Measurements from ENCODE around the gene CYBC1.
A peak's percentile ranks its signal among the peaks of the same experiment; 100 is the strongest.

Gene CYBC1

DNA sequence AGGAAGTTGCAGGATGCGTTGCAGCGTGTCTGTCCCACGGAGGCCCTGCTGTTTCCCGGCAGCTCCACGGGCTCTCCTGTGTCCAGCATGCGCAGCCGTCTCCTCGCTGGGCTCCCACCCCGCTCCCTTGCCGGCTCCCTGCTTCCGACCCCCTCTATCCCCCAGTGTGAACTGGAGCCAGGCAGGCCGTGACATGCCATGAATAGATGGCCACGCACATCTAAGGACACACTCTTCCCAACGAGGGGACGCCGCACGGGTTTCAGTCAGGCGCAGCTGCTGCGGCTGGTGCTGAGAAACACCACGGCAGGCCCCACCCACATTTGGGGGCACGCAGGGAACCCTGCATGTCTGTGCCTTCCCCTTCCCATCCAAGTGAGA is 41.6 kb downstream of the CYBC1 start:
- no peak for DNase-seq (ENCODE audit: low read depth in 2 of 2)

DNA sequence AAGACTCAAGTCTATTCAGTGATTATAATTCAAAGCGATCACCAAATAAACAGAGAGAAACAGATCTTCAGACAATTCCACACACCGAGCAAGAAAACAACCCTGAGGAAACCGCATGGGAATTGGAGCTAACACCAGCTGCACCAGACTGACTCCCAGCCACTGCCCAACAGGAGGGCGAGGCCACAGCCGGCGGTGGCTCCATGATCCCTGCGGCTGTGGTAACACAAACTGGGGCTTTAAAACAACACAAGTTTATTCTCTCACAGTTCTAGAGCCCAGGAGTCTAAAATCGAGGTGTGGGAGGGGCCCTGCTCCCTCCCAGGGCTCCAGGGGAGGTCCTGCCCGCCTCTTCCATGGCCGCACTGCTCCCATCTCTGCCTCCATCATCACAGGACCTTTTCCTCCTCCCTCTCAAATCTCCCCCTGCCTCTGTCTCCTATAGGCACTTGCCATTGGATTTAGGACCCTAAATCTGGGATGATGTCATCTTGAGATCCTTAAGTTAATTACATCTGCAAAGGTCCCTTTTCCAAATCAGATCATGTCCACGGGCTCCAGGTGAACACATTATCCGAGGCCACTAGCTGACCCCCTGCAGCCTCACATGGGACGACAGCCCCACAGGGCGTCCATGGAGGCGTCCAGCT is 42.1 kb downstream of the CYBC1 start:
- DNase-seq (ENCODE audit: low read depth in 2 of 2), result no peak

DNA sequence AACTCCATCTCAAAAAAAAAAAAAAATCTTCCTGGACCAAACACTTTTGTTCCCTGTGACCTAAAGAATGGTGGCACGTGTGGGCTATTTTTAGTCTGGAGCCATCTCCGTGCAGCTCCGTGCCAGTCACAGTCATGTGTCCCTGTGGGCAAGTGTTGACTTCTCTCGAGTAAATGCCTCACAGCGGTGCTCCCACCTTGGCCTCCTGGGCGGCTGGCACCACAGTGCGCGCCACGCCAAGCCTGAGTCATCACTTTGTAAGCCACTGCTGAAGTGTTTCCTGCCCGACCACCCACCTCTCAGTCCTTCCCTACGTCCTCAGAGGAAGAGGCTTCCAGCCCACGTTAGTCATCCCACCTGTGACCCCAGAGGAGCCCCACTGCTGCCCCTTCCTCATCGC is 43.3 kb downstream of the CYBC1 start:
- no peak for DNase-seq (ENCODE audit: low read depth in 2 of 2)

DNA sequence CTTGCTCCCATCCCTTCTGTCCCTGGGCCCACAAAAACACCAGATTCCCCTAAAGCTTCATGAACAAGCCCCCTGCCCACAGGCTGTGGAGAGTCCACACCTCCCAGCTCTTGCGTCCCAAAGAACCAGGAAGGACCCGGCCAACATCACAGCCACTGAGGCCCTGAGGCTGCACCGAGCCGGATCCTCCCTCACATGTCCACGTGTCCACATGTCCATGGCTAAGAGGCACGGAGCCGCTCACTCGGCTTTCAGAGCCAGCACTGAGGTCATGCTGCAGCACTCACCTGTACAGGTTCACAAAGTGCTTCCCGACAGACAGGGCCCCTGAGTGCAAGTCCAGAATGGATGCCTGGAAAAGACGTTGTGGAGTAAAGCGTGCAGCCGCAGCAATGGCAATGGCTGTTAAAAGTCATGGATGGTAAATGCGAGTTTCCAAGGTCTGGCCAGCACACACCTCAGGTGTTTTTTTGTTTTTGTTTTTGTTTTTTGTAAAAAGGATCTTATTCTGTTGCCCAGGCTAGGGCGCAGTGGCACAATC is 44.4 kb downstream of the CYBC1 start:
- DNase-seq (ENCODE audit: low read depth in 2 of 2), result no peak

DNA sequence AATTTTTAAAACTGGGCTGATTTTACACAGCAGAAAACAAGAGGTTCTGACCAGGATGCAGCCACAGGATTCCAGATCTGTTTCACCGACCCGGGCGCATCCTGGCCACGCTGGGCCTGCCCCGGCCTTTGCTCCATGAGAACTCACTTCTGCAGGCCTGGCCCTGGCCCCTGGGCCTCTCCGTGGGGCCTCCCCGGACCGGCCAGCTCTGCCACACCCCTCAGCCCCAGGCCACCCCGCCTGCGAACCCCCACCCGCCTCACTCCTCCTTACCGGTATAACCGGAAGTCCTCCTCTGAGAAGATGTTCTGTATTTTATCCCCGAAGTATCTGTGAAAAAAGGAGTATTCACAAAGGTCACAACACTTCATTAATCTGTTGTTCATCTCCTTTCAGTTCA is 45.5 kb downstream of the CYBC1 start:
- DNase-seq (ENCODE audit: low read depth in 2 of 2), result no peak

DNA sequence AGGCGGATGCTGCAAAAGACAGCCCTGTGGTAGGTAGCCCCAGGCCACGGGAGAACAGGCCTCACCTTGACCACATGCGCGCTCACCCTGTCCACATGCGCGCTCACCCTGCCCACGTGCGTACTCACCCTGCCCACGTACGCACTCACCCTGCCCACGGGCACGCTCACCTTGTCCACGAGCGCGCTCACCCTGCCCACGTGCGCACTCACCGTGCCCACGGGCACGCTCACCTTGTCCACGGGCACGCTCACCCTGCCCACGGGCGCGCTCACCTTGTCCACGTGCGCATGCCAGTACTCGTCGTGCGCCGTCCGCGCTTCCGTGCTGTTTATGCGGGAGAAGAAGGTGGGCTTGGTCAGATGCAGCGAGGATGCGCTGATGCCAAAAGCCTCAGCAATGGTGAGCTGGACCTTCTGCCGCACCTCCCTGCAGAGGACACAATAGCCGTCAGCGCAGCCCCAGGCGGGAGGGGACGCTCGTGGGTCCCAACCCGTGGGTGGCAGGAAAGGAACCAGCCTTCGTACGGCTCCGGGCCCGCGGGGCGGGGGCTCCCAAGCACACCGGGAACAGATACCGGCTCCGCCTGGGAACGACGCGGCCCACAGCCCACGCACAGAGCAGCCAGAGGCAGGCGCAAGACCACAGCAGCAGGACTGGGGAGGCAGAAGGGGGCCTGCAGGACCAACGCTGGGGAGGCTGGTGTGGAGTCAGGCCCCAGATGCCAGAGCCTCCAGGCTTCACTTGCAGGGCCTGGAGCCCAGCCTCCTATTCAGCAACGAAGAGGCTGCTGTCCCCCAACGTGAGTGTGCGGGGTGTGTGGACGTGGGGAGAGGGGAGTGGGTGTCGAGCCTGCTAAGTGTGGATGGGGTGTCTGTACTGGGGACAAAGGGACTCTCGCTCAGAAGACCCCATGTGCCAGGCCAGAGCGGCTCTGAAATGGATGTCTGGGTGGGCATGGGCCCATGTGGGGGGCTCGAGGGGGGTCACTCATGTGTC is 46.6 kb downstream of the CYBC1 start:
- no peak for DNase-seq (ENCODE audit: low read depth in 2 of 2)

DNA sequence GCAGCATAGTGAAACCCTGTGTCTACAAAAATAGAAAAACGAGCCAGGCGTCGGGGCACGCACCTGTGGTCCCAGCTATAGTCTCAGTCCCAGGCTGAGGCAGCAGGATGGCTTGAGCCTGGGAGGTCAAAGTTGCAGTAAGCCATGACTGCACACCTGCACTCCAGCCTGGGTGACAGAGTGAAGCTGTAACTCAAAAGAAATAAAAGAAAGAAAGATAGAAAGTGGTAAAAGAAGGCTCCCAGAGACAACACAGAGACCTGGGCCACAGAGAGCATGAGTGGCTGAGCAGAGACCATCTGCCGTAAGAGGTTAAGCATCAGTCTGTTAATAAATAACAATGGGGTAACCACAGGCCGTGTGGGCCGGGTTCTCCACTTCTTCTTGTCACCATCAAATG is 47.7 kb downstream of the CYBC1 start:
- DNase-seq (ENCODE audit: low read depth in 2 of 2), result no peak

DNA sequence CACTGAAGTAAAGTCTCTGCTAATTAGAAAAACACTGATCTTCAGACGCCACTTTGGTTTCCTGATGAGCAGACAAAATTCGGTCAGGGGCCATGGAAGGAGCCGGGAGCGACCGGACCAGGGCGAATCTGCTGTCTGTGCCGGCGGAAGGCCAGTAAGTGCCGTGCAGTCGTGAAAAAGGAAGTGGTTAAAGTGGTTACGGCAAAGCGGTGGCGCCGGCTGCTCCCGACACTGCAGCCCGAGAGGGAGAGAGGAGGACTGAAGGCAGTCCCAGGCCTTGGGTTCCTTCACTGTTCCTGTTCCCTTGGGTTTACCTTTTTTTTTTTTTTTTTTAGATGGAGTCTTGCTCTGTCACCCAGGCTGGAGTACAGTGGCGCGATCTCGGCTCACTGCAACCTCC is 49.7 kb downstream of the CYBC1 start:
- peak; percentile 25 to 41 for DNase-seq (ENCODE audit: low read depth in 2 of 2)

DNA sequence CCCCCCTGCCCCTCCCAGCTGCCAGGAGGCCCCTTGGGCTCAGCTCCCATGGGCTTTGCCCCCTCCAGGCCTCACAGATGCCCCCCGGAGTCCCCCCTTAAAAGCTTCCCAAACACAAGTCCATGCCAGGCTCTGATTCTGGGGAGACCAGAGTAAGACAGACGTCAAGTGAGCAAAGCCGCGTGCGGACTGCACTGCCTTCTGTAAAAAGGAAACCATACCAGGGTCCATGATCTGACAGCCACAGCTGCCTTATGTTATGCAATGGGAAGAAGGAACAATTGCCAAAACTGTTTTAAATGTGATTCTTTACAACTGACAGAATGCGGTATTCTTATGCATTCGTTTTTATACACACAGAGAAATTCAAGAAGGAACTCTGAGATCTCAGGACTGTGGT is 50.3 kb downstream of the CYBC1 start:
- no peak for DNase-seq (ENCODE audit: low read depth in 2 of 2)

DNA sequence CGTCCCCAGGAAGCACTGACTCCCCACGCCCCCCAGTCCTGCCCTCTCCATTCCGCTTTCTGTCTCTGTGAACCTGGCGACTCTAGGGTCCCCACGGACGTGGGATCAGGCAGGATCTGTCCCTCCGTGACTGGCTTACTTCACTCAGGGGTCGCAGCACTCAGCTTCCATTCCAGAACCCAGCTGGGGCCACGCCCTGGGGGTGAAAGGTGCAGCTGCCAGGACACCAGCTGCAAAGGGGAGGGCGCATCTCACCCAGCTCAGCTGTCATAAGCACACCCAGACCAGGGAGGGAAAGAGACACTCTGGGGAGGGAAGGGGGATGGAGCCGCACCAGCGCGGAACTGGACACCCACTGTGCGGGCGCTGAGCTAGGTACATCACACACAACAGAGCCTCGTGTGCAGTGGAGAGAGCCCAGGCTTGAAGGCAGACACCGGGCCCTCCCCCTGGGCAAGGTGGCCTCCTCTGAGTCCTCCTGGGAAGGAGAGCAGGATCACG is 50.9 kb downstream of the CYBC1 start:
- DNase-seq (ENCODE audit: low read depth in 2 of 2), result no peak

DNA sequence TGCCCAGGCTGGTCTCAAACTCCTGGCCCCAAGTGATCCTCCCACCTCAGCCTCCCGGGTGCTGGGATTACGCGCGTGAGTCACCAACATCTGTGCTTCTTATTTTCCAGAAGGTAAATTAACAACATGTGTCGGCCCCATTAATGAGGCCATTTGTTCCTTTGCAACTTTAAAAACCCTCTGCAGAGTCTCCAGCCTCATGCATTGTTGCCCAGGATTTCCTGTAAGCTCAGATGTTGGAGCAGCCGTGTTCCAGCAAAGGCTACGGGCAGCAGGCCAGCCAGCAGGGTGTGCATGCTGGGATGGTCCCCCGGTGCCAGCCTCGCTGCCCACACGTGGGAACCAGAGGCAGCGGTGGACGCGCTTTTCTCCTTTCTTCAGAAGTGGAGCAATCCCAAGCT is 51.5 kb downstream of the CYBC1 start:
- no peak for DNase-seq (ENCODE audit: low read depth in 2 of 2)

DNA sequence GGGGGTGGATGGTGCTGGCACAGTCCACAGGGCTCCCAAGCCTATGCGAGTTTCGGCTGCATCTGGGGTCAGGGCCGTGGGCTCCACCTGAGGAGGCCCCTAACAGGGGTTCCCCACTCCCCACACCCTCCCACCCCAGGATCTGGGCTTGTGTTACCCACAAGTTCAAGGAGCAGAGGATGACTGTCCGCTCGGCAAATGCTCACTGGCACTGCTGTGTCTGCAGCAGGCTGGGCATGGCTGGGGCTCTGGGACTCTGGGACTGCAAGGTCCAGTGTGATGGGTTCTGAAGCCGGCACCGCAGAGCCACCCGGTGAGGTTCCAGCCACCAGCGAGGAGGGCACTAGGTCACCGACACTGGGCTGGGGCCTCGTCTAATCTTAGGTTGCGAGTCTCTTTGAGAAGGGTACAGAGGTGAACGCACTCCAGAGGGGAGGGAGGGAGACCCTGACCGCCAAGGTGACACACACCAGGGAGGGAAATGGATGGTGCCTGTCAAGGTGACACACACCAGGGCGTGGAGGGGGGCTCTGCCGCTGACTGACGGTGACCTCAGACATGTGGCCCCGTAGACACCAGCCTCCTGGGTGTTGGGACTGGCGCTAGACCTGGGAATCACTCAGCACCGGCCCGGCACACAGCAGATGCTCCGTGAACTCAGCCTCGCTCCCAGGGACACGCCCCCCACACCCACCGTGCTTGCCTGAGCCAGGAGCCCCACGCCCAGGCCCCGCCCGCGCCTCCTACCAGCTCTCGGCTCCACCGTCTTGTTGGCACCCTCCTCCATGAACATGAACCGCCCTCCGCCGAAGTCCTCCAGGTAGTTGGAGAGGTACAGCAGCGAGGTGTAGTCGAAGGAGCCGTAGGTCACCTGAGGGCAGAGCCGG is 52.9 kb downstream of the CYBC1 start:
- no peak for DNase-seq (ENCODE audit: low read depth in 2 of 2)

DNA sequence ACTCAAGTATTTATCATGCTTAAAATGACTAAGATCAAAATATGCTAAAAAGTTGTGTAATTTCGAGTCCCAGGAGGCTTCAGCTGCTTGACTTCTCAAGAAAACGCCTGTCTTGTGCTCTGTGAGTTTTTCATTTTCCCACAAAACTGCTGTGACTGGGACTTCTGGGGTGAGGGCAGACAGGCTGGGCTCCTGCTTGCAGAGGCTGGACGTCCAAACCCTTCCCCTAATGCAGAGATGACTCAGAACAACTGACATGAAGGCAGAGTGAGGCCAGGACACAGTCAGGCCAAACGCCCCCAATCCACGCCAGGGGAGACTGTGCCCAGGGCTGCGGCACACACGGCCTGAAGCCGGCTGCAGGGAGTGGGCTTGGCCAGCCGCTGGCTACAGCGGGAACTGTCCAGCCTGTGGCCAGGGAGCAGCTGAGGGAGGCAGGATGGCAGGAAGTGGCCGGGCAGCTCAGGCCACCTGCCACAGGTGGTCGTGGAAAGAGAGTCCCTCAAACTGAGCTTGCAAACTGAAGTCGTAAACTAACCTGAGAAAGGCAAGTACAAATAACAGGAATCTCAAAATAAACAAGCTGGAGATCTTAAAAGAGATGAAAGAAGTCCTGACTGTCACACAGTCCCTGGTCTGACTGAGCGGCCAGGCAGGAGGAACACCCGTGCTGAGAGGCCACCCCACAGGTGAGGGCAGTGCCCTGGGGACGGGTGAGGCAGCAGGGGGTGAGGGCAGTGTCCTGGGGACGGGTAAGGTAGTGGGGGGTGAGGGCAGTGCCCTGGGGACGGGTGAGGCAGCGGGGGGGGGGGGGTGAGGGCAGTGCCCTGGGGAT is 53.7 kb downstream of the CYBC1 start:
- no peak for DNase-seq (ENCODE audit: low read depth in 2 of 2)

DNA sequence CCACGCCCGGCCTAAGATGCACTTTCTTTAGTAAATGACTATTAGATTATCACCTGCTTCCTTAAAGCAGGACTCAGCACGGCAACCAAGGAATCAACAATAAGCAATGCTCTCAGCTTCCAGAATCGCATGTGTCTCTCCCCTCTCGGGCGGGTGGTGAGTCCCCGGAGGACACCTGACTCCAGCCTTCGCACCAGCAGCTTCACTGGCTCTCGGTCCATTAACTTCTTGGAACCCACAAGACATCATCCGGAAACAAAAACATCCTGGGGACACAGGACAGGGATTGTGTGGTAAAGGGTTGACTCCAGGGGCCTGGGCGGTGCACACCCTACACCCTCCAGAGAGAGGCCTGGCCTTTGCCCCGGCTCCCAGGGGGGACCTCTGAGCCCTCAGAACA is 56.3 kb downstream of the CYBC1 start:
- DNase-seq (ENCODE audit: low read depth in 2 of 2), result no peak

DNA sequence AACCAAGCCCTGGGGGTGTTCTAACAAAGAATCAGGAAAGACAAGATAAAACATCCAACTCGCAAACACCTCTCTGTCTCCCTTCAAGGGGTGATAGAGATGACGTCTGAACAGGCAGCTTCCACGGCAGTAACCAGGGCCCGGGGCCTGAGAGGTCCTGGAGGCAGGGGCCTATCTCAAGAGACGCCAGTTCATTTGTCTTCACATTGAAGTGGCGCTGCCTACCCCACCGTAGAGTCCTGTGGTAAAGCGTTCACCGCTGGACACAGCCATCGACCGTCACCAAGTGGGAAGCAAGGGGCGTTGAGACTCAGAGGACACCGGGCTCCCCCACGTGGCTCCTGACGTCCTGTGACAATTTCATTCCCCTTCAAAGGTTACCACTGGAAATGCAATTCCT is 57.6 kb downstream of the CYBC1 start:
- DNase-seq (ENCODE audit: low read depth in 2 of 2), result no peak
